GM18498 (cell line): ENCODE results near the gene TMEM185A.
"Not testable (repeated sequence)": the region's sequence is repeated elsewhere in the genome, so short reads cannot be mapped to it uniquely, and the experiment has no call there.

Experiments
- ATAC-seq: cut with Tn5 transposase; IDR thresholded peaks from one replicate; pipeline ENCODE4 v1.9.1; 2021; ENCODE audit warnings: mild to moderate bottlenecking, moderate library complexity; ENCODE audit not compliant: unreplicated experiment

TMEM185A gene

GRCh38 chrX:149555251-149555650 lies 76.3 kb downstream of the TMEM185A start:
- ATAC-seq: not testable (repeated sequence)

- ATAC-seq: not testable (repeated sequence)
Observed at GRCh38 chrX:149551939-149552248, 79.7 kb downstream of the TMEM185A start.

- not testable (repeated sequence) for ATAC-seq
Observed at GRCh38 chrX:149551245-149551938, 80.2 kb downstream of the TMEM185A start.

GRCh38 chrX:149550454-149550853 lies 81.1 kb downstream of the TMEM185A start:
- ATAC-seq: not testable (repeated sequence)

- ATAC-seq: not testable (repeated sequence)
Observed at GRCh38 chrX:149549701-149550100, 81.9 kb downstream of the TMEM185A start, which contains the start of gene HSFX3. HSFX3 (minus strand) TSS chrX:149549924; CDS start chrX:149549852, 72 bp downstream.

- not testable (repeated sequence) for ATAC-seq
Observed at GRCh38 chrX:149547782-149548181, 83.8 kb downstream of the TMEM185A start.

- ATAC-seq: not testable (repeated sequence)
Observed at GRCh38 chrX:149546962-149547361, 84.6 kb downstream of the TMEM185A start.
